HG02623 (cell line): ENCODE measurements around the gene LAX1.

ENCODE experiments used
- ATAC-seq: cut with Tn5 transposase; IDR thresholded peaks from one replicate; pipeline ENCODE4 v1.9.1; 2021; ENCODE audit warnings: moderate library complexity; ENCODE audit not compliant: unreplicated experiment

The LAX1 gene

GRCh38 chr1:203807196-203807595 is 42.2 kb downstream of the LAX1 start:
- no peak for ATAC-seq

DNA sequence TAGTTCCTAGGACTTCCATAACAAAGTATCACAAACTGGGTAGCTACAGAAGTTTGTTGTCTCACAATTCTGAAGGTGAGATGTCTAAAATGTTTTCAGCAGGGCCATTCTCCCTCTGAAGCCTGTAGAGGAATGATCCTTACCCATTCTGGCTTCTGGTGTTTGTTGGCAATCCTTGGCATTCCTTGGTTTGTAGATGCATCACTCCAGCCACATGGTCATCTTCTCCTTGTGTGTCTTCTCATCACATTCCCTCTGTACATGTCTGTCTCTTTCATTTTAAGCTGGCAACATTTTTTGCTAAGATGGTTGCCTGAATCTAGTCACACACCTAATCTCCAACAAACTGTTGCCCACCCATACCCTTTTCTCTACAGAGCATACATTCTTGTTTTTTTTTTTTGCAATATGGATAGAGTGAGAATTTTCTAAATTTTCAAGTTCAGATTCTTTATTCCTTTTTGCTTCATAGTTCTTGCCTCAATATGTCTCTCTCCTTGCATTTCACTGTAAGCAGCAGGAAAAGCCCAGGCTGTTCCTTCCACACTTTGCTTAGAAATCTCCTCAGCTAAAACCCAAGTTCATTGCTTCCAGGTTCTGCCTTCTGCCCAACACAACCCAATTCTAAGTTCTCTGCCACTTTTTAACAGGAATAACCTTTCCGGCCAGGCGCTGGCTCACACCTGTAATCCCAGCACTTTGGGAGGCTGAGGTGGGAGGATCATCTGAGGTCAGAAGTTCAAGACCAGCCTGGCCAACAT is 48.8 kb downstream of the LAX1 start:
- no peak for ATAC-seq

GRCh38 chr1:203818399-203818798 is 53.4 kb downstream of the LAX1 start:
- no peak for ATAC-seq

DNA sequence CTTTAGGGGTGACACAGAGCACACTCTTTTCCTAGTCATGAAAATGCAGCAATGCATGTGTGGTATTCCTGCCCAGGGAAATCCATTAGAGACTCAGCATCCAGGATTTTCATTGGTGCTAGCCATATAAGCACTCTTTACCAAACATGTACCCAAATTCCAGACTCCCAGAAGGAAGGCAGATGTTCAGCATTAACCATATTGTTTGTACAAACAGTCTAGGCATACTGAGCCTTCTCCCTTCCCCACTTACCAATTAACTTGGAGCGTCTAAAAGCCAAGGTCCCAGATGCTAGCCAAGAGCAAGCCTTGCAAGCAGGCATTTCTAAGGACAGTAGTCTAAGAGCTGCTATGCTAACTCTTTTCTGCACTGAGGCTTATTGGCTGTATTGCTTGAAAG is 58.3 kb downstream of the LAX1 start:
- no peak for ATAC-seq
